Measurements from ENCODE around the gene RALGPS1.

The RALGPS1 gene

GRCh38 chr9:126914458-126915280 is at the start of gene RALGPS1:
TSS of gene RALGPS1 (plus strand) at chr9:126914782. CDS start at chr9:126962290, 47,508 bp downstream.
- DNase-seq (ENCODE audit: low read depth) = peak; percentile 82

DNA sequence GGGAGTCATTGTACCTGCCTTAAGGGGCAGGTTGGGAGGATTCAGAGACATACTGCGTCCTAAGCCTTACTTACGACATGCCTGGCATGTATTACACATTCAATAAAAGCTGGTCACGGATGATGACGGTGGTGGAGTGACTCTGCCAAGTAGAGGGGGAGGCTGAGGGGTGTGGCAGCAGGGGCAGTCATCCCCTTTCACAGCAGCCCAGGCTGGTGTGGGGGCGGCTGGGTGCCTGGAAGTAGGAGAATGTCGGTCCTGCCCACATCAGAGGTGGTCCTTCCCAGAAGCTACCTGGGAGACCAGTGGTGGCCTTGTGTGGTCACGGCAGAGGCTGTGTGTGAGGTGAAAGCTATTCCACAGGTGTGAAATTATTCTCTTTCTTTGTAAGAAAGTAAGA is 45.2 kb upstream of the RALGPS1 start:
- no peak for DNase-seq (ENCODE audit: low read depth)

DNA sequence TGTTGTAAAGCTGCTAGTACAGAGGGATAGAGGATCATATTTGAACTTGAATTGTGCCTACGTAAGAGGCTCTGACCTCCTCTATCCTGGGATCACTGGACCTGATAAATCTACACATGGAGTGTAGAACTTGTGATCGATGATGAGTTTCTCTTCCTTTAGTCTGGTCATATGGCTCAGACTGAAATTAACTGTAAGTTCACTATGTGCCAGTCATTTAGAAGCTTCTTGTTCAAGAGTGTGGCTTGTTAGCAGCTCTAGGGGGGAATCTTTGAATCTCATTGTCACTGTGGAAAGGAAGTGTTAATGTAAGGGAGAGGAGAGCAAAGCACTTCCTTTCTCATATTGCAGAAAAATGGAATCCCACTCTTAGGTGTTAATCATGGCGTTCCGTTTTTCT is 42.1 kb upstream of the RALGPS1 start:
- DNase-seq (ENCODE audit: low read depth) = no peak

GRCh38 chr9:126874546-126875314 is 39.9 kb upstream of the RALGPS1 start:
- no peak for DNase-seq (ENCODE audit: low read depth)

DNA sequence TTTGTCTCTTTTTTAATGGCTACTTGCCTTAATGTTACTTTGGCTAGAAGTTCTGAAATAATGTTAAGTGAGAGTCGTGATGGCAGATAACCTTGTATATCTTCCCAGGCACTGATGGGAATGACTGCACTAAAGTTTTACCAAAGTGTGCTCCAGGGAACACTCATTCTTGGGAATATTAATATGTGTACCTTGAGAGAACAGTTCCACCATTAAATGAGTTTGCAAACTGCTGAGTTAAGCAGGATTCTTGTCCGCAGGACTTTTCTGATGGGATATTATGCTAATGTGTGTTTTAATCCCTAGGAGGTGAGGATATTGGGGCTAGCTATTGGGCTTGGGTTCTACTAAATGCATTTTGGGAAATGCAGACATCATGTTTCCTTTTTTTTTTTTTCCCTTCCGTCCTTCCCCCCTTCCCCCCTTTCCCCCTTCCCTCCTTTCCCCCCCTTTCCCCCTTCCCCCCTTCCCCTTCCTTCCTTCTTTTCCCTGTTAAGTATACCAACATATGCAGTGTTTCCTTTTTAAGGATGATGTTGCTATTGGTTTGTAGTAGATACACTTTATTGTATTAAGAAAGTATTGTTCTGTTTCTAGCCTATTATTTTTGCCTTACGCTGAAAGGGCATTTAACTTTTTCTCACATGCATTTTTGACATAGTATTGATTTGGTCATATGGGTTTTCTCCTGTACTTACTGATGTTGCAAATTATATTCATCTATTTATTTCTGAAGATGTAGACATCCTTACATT is 38.6 kb upstream of the RALGPS1 start:
- DNase-seq (ENCODE audit: low read depth) = no peak

DNA sequence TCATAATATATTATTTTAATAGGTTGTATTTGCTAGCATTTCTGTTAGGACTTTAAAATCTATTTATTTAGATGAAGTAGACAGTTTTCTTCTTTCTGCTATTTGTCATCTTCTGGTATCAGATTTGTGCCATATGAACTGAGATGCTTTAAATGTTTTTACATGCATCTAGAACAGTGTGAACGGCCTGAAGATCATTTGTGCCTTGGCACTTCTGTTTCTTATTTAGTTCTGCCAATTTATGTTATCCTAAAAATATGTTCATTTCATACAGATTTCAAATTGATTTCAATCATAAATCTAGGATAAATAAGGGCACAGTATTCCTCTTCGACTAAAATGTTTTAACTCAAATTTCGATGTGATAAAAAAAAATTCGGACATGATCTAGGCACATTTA is 38.1 kb upstream of the RALGPS1 start:
- no peak for DNase-seq (ENCODE audit: low read depth)

DNA sequence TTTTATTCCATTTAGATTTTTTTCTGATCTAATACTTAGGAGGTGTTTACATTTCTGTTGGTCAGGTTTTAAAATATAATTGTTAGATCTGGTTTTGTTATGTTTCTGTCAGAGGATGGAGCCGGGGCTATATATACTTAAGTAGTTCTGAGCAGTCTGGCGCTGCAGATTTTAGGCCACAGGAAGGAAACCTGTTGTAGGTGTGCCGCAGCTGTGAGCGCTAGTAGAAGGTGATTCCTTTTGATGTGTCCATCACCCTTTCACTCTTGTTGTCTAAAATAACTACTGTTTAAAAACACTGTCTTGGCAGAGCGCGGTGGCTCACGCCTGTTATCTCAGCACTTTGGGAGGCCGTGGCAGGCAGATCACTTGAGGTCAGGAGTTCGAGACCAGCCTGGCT is 37.2 kb upstream of the RALGPS1 start:
- DNase-seq (ENCODE audit: low read depth) = no peak

- no peak for DNase-seq (ENCODE audit: low read depth)
These were observed 35.3 kb upstream of the RALGPS1 start for GRCh38 chr9:126879288-126879687.

- DNase-seq (ENCODE audit: low read depth) = no peak
These were observed 34.2 kb upstream of the RALGPS1 start for GRCh38 chr9:126880226-126880946.

- no peak for DNase-seq (ENCODE audit: low read depth)
These were observed 33.6 kb upstream of the RALGPS1 start for GRCh38 chr9:126880947-126881332.

- DNase-seq (ENCODE audit: low read depth) = no peak
These were observed 31.8 kb upstream of the RALGPS1 start for GRCh38 chr9:126882746-126883145.

DNA sequence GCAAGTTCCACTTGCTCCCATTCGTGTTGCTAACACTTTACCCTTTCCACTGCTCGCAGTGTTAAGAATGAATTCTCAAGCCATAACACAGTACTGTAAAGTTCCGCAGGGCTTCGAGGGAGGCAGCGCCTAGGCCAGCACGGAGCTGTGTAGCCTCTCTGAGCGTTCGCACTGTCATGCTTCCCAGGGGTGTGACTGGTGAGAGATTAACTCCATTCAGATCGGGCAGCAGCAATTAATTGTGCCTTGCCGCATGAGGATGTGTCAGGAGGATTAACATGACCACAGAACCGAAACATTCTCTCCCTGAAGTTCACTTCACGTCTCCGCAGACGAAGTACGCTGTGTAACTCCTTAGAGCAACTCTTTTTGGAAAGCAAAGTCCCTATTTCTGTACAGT is 30.9 kb upstream of the RALGPS1 start:
- DNase-seq (ENCODE audit: low read depth) = no peak

DNA sequence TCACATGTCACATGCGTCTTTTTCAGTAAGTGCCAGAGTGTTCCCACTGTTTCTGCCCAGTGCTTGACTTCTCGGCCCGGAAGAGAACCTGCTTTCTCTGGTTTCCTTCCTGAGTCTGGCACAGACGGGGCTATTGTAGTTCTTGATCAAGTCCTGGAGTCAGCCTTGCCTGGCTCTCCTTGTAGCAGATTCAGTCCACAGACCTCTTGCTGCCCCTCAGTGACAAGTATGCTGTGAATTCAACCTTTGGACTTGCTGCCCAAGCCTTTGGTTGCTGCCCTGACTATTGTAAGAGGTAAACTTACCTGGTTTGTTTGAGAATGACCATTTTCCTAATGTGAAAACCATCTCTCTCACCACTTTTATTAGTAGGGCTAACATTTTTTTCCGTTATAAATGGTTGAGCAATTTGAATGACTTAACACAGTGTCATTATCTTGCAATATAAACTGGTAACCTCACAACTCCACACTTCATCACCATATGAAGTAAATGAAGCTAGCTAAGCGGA is 29.4 kb upstream of the RALGPS1 start:
- DNase-seq (ENCODE audit: low read depth) = no peak

DNA sequence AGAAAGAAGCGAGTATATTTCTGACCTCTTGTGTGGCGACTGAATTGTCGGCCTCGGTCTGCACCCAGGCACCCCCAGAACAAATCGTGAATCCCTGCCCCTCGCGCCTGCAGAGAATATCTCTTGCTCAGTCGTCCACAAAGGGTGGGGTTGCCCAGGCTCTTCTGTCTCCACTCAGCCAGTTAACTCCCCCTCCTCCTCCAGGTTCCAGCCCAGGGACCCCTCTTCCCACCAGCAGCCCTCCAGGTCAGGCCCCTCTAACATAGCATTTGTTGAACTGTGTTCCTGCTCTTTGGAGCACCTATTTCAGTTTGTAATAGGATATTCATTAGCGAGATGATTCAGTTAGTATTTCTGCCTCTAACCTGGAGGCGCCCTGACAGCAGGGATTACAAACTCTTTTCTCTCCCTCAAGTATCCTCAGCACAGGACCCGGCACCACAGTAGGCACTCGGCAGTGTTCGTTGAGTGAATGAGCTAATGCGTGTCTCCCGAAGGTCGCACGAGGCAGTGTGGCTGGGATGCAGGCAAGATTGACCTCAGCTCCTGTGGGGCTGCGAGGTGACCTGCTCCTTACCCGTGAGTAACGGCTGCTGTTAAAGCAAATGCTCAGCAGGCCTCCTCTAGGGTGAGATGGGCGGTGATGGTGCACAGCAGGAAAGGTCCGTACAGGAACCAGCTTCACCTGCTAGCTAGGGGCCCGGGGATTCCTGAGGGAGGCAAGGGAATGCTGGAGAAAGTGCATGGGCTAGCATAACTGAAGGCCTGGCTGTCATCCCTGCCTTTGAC is 28.4 kb upstream of the RALGPS1 start:
- DNase-seq (ENCODE audit: low read depth) = no peak

- no peak for DNase-seq (ENCODE audit: low read depth)
These were observed 27.7 kb upstream of the RALGPS1 start for GRCh38 chr9:126886897-126887296.

- DNase-seq (ENCODE audit: low read depth) = no peak
These were observed 22.9 kb upstream of the RALGPS1 start for GRCh38 chr9:126891676-126892075.

- DNase-seq (ENCODE audit: low read depth) = no peak
These were observed 21.5 kb upstream of the RALGPS1 start for GRCh38 chr9:126893079-126893478.

DNA sequence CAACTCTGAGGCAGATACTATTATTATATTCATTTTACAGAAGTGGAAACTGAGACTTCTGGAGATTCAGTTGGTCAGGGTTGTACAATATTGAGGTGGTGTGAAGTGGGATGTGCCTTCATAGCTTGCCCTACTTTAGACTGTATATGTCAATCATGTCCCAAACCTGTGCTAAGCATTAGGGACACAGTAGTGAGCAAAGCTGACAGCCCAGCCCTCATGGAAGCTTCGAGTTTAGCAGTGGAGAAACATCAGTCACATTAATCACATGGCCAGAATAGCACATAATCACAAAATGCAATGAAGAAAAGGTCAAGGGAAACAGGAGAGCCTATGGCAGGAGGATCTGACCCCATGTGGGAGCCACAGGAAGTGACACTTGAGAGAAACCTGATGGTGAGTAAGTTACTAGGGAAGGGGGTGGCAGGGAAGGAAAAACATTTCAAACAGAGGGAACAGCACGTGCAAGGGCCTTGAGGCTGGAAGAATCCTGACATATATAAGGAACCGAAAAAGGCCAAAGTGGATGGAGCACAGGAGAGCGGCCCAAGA is 20.5 kb upstream of the RALGPS1 start:
- no peak for DNase-seq (ENCODE audit: low read depth)

DNA sequence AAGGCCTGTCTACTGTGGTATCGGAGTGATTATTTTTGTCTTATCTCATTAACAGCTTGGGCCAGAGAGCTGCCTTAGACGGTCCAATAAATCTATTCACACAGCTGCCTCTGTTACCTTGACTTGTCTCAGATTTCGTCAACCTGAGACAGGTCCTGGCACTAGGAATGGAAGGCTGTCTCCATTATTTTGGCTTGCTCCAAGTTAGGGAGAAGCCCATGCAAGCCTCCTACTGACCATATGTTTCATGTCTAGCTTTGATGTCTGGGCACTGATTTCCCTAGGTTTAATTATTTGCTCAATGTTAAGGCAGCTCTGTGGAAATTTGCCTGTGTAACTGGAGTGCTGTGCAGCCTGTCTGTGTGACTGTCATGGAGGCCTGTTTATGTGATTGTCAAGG is 12.4 kb upstream of the RALGPS1 start:
- no peak for DNase-seq (ENCODE audit: low read depth)

DNA sequence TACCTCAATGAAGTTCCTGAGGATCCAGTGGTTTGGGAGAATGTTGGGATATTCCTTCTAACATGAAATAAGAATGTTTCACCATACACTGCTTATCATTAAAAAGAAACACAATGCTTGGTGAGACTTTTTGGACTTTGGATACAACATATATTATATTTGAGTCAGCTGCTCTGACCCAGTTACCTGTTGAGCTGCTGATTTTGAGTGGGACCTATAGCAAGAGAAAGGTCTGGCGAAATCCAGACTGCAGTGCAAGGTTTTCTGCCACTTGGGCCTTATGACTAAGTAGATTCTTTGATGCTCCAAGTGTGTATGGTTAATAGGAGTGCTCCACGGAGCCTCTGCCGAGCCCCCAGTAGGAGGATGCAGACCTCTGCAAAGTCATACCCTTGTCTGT is 10.0 kb upstream of the RALGPS1 start:
- DNase-seq (ENCODE audit: low read depth) = no peak

DNA sequence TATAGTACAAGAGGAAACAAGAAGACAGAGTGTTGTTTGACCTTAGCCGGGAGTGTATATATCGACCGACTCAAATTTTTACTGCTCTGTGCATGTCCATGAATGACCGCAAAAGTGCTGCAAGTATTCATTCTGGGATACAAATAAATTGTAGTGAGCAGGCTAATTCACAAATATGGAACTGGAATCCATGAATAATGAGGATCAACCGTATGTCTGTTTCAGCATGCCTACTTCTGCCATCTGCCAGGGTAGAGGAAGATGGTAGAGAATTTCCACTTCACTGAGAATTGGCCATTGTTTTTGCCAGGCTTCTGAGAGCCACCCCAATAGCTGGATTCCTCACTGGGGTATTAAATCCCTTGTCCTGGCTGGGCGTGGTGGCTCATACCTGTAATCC is 8.5 kb upstream of the RALGPS1 start:
- no peak for DNase-seq (ENCODE audit: low read depth)
